ENCODE measurements around the gene PCNX1.

Gene PCNX1

GRCh38 chr14:70972107-70972976 lies 65.1 kb downstream of the PCNX1 start:
- Mint-ChIP-seq H3K36me3 (peaks cover 17% of the 10 kb centered on the region), H3K9me3 (no peaks in the 10 kb centered on the region), H3K27me3 (no peaks in the 10 kb centered on the region), H3K4me3 (no peak overlapping the region), H3K27ac (no peak overlapping the region), H3K4me1 (peaks cover 23% of the 10 kb centered on the region)
- CTCF ChIA-PET: interaction anchor here (0.6 to 3.4 kb wide), 13 partner anchors 9 to 236 kb away, joined by 3 to 44 read pairs (median 4); partner anchors contain the start of gene PCNX1
- DNase-seq: peak; percentile 90

DNA sequence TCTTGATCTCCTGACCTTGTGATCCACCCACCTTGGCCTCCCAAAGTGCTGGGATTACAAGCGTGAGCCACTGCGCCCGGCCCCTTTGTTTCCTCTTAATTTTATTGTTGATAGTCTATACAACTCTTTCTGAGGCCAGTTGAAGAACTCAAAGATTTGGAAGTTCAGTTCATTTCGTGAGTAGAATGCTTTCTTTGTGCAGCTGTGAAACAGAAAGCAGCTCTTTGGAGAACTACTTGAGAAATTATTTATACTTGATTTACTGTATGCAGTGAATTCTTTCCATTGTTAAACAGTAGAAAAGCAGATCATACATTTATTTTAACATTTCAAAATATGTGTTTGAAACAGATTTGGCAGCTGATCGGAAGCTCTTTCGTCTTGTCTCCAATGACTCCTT lies 69.3 kb downstream of the PCNX1 start:
- Mint-ChIP-seq H3K9me3 (no peaks in the 10 kb centered on the region), H3K27ac (no peak overlapping the region), H3K4me3 (no peak overlapping the region), H3K4me1 (peaks cover 21% of the 10 kb centered on the region), H3K27me3 (no peaks in the 10 kb centered on the region), H3K36me3 (peaks cover 31% of the 10 kb centered on the region)
- CTCF ChIA-PET: interaction anchor here (0.8 to 2.4 kb wide), 3 partner anchors 21 to 158 kb away, joined by 3 to 18 read pairs (median 3); partner anchors contain the start of gene PCNX1
- no peak for DNase-seq

DNA sequence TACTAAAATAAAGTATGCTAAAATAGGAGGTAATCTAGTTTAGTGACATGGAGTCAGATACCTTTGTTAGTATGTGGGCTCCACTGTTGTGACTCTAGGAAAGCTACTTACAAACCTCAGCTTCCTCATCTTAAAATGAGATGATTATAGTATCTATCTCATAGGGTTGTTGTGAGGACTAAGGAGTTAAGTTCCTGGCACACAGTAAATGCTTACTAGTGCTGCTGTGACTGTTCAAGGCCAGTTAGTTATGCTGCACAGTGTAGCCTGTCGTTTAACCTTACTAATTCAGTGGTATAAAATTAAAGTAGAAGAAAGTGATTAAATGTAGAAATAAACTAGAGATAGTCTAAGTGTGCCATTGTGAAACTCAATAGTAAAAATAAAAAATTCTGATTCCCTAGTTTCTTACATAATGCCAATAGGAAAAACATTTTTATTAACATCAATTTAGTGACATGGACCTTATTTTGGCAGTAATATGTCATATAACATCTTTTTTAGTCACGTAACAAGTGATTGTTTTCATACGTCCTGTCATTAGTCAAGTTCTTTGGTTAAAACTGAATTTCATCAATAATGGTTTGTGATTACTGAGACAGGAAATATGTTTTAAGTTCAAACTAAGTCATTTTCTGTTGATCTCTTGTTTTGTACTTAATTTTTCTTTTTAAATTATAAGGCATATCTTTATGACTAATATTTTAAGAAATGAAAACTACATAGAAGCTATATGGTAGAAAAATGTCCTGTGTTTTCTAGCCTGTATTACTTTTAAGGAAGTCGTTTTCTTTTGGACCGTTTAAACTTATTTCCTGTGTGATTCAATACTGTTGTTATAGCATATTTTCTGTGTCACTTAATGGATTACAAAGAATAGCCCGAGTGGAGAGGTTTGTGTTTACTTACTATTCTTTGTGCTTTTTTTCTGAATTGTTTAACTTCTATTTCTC lies 74.0 kb downstream of the PCNX1 start:
- peak overlapping the region; percentile 81 for H3K27ac Mint-ChIP-seq
- no peak for DNase-seq
- H3K27me3 Mint-ChIP-seq: no peaks in the 10 kb centered on the region
- H3K4me3 Mint-ChIP-seq: no peak overlapping the region
- H3K9me3 Mint-ChIP-seq: no peaks in the 10 kb centered on the region
- CTCF ChIA-PET: interaction anchor here (0.7 to 1.8 kb wide), 3 partner anchors 9 to 75 kb away, joined by 4 to 7 read pairs (median 4); no protein-coding TSS in a partner anchor
- peaks cover 28% of the 10 kb centered on the region for H3K36me3 Mint-ChIP-seq
- H3K4me1 Mint-ChIP-seq: peaks cover 27% of the 10 kb centered on the region

- CTCF ChIA-PET: interaction anchor here (1.1 to 1.8 kb wide), 2 partner anchors 10 to 165 kb away, joined by 3 to 7 read pairs; no protein-coding TSS in a partner anchor
- Mint-ChIP-seq H3K4me3 (no peak overlapping the region), H3K27ac (peak overlapping the region; percentile 55)
These were observed 74.9 kb downstream of the PCNX1 start for GRCh38 chr14:70982200-70982599.

GRCh38 chr14:70987041-70987440 lies 79.8 kb downstream of the PCNX1 start:
- Mint-ChIP-seq H3K4me3 (no peak overlapping the region), H3K9me3 (no peaks in the 10 kb centered on the region), H3K27me3 (no peaks in the 10 kb centered on the region), H3K36me3 (peaks cover 11% of the 10 kb centered on the region), H3K4me1 (peaks cover 24% of the 10 kb centered on the region), H3K27ac (no peak overlapping the region)
- CTCF ChIA-PET: no interaction called here
- DNase-seq: no peak

More at GRCh38 chr14:70982200-70982599, 74.9 kb downstream of the PCNX1 start:
- no peaks in the 10 kb centered on the region for H3K9me3 Mint-ChIP-seq
- peaks cover 21% of the 10 kb centered on the region for H3K36me3 Mint-ChIP-seq
- DNase-seq: no peak
- no peaks in the 10 kb centered on the region for H3K27me3 Mint-ChIP-seq
- peaks cover 30% of the 10 kb centered on the region for H3K4me1 Mint-ChIP-seq

GRCh38 chr14:70988452-70988851 lies 81.2 kb downstream of the PCNX1 start:
- H3K4me1 Mint-ChIP-seq: peaks cover 15% of the 10 kb centered on the region
- CTCF ChIA-PET: interaction anchor here (0.6 to 1.4 kb wide), 2 partner anchors 11 to 23 kb away, joined by 3 to 5 read pairs; no protein-coding TSS in a partner anchor
- DNase-seq: no peak
- peaks cover 17% of the 10 kb centered on the region for H3K36me3 Mint-ChIP-seq
- peak overlapping the region; percentile 12 for H3K27ac Mint-ChIP-seq
- H3K9me3 Mint-ChIP-seq: no peaks in the 10 kb centered on the region
- H3K27me3 Mint-ChIP-seq: no peaks in the 10 kb centered on the region
- H3K4me3 Mint-ChIP-seq: peak overlapping the region; percentile 36

GRCh38 chr14:70993931-70994330 lies 86.7 kb downstream of the PCNX1 start:
- Mint-ChIP-seq H3K36me3 (peaks cover 15% of the 10 kb centered on the region), H3K4me1 (peaks cover 19% of the 10 kb centered on the region), H3K27ac (no peak overlapping the region), H3K9me3 (no peaks in the 10 kb centered on the region), H3K4me3 (no peak overlapping the region), H3K27me3 (no peaks in the 10 kb centered on the region)
- DNase-seq: no peak
- CTCF ChIA-PET: no interaction called here

DNA sequence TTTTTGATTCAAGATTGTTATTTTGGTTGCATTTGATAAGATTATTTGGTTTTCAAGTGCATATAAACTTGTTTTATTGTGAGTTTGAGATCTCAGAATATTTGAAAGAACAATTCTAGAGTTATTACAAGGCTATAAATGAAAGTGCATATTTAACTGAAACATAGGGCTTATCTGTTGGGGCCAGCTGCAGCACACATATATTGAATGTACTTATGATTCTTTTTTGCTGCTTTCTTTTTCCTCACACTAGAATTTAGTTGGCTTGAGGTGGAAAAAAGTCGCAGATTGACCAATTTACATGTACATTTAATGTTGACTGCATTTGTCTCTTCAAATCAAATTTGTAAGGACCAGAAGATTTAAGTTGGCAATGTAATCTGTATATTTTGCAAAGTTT lies 88.0 kb downstream of the PCNX1 start:
- H3K27me3 Mint-ChIP-seq: no peaks in the 10 kb centered on the region

DNA sequence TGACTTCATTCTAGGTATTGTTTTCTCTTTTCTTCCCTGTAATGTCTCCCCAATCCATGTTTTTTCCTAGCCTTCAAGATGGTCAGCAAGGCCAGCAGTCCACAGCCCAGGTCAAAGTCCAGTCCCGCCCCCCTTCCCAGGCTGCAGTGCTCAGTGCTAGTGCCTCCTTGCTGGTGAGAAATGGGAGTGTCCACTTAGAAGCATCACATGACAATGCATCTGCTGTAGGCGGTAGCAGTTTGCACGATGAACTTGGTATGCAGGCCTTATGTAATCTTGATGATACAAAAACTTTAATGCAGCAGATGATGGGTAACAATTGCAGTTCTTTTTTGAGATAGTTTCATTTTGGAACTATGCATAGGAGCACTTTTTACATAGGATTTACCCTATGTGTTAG lies 88.4 kb downstream of the PCNX1 start:
- H3K9me3 Mint-ChIP-seq: no peaks in the 10 kb centered on the region
- H3K36me3 Mint-ChIP-seq: peaks cover 14% of the 10 kb centered on the region
- CTCF ChIA-PET: no interaction called here
- H3K27ac Mint-ChIP-seq: no peak overlapping the region
- peaks cover 31% of the 10 kb centered on the region for H3K4me1 Mint-ChIP-seq
- H3K27me3 Mint-ChIP-seq: no peaks in the 10 kb centered on the region
- no peak overlapping the region for H3K4me3 Mint-ChIP-seq
- no peak for DNase-seq

More for the DNA sequence above, 88.0 kb downstream of the PCNX1 start:
- H3K36me3 Mint-ChIP-seq: peaks cover 14% of the 10 kb centered on the region
- no peak for DNase-seq
- H3K27ac Mint-ChIP-seq: no peak overlapping the region
- no peak overlapping the region for H3K4me3 Mint-ChIP-seq
- CTCF ChIA-PET: no interaction called here
- H3K4me1 Mint-ChIP-seq: peaks cover 29% of the 10 kb centered on the region
- H3K9me3 Mint-ChIP-seq: no peaks in the 10 kb centered on the region

GRCh38 chr14:70999117-70999516 lies 91.9 kb downstream of the PCNX1 start:
- Mint-ChIP-seq H3K27ac (peak overlapping the region; percentile 83), H3K36me3 (peaks cover 31% of the 10 kb centered on the region), H3K4me3 (peak overlapping the region; percentile 2), H3K4me1 (peaks cover 36% of the 10 kb centered on the region), H3K9me3 (no peaks in the 10 kb centered on the region), H3K27me3 (no peaks in the 10 kb centered on the region)
- no peak for DNase-seq
- CTCF ChIA-PET: interaction anchor here (0.7 to 1.5 kb wide), 3 partner anchors 11 to 725 kb away, joined by 3 to 5 read pairs (median 3); no protein-coding TSS in a partner anchor

- no peak overlapping the region for H3K4me3 Mint-ChIP-seq
- DNase-seq: no peak
- H3K27ac Mint-ChIP-seq: peak overlapping the region; percentile 83
- no peaks in the 10 kb centered on the region for H3K27me3 Mint-ChIP-seq
- peaks cover 37% of the 10 kb centered on the region for H3K36me3 Mint-ChIP-seq
- H3K4me1 Mint-ChIP-seq: peaks cover 36% of the 10 kb centered on the region
- CTCF ChIA-PET: interaction anchor here (0.5 to 1.5 kb wide), 2 partner anchors 12 to 138 kb away, joined by 3 to 5 read pairs; no protein-coding TSS in a partner anchor
- H3K9me3 Mint-ChIP-seq: no peaks in the 10 kb centered on the region
These were observed 92.8 kb downstream of the PCNX1 start for GRCh38 chr14:71000091-71000490.

- CTCF ChIA-PET: interaction anchor here (1.1 kb wide), 1 partner anchor 130 kb away, joined by 3 read pairs; no protein-coding TSS in a partner anchor
- no peak overlapping the region for H3K27ac Mint-ChIP-seq
These were observed 94.5 kb downstream of the PCNX1 start for GRCh38 chr14:71001742-71002141.

GRCh38 chr14:71003156-71003555 lies 95.9 kb downstream of the PCNX1 start:
- peaks cover 32% of the 10 kb centered on the region for H3K36me3 Mint-ChIP-seq
- CTCF ChIA-PET: interaction anchor here (0.6 kb wide), 2 partner anchors 83 to 1428 kb away, joined by 3 read pairs; no protein-coding TSS in a partner anchor
- DNase-seq: no peak
- H3K27me3 Mint-ChIP-seq: no peaks in the 10 kb centered on the region
- no peak overlapping the region for H3K27ac Mint-ChIP-seq
- peaks cover 24% of the 10 kb centered on the region for H3K4me1 Mint-ChIP-seq
- no peaks in the 10 kb centered on the region for H3K9me3 Mint-ChIP-seq
- H3K4me3 Mint-ChIP-seq: no peak overlapping the region

More at GRCh38 chr14:71001742-71002141, 94.5 kb downstream of the PCNX1 start:
- Mint-ChIP-seq H3K36me3 (peaks cover 32% of the 10 kb centered on the region), H3K27me3 (no peaks in the 10 kb centered on the region), H3K4me3 (no peak overlapping the region), H3K9me3 (no peaks in the 10 kb centered on the region), H3K4me1 (peaks cover 29% of the 10 kb centered on the region)
- no peak for DNase-seq

GRCh38 chr14:71004481-71004880 lies 97.2 kb downstream of the PCNX1 start:
- Mint-ChIP-seq H3K27me3 (no peaks in the 10 kb centered on the region), H3K27ac (no peak overlapping the region), H3K4me3 (no peak overlapping the region), H3K9me3 (no peaks in the 10 kb centered on the region), H3K4me1 (peaks cover 12% of the 10 kb centered on the region), H3K36me3 (peaks cover 32% of the 10 kb centered on the region)
- CTCF ChIA-PET: no interaction called here
- no peak for DNase-seq

Measured in activated naive CD4-positive, alpha-beta T cell treated with anti-CD3 and anti-CD28 coated beads, Interleukin-2, amount 10 ng/mL, durations not matched to agents 7 days and 5 days (primary cell).